Keratinocyte (primary cell): ENCODE data around the gene TFAP2B. TPM values are rescaled to one million over a fixed set of nuclear protein-coding genes. Genes with fewer than 3 reads are reported as not detected.

Source experiments
- DNase-seq: peaks from one replicate; pipeline ENCODE4 v3.0.0-alpha.2; 2011; ENCODE audit warnings: low read depth, missing footprints, low spot score
- FAIRE-seq: peaks from 2 replicates; lab custom pipeline; 2011; peaks lifted over from hg19 to GRCh38; lab: Jason Lieb, UNC
- H2AFZ ChIP-seq: 2 replicates; pipeline ENCODE4 v1.6.0; 2012; ENCODE audit warnings: low read length, control low read depth, inconsistent platforms; ENCODE audit not compliant: control insufficient read depth
- H3K27ac ChIP-seq: 2 replicates; pipeline ENCODE4 v1.5.1; 2011; ENCODE audit warnings: low read length; ENCODE audit not compliant: control insufficient read depth, insufficient read depth
- H3K27me3 ChIP-seq: 3 replicates; pipeline ENCODE4 v1.6.0; 2011; ENCODE audit warnings: low read length; ENCODE audit not compliant: control insufficient read depth, insufficient read depth; ENCODE audit errors: extremely low read depth
- H3K36me3 ChIP-seq, 2 experiments: 2 replicates in 1 of 2; 3 replicates in 1 of 2; pipeline ENCODE4 v1.5.1; 2011; ENCODE audit warnings: low read length in 2 of 2, mild to moderate bottlenecking in 1 of 2; ENCODE audit not compliant: control insufficient read depth in 2 of 2, insufficient read depth in 2 of 2; ENCODE audit errors: extremely low read depth in 1 of 2
- H3K4me1 ChIP-seq: 3 replicates; pipeline ENCODE4 v1.5.1; 2011; ENCODE audit warnings: low read length; ENCODE audit not compliant: control insufficient read depth, insufficient read depth; ENCODE audit errors: extremely low read depth
- H3K4me2 ChIP-seq: 3 replicates; pipeline ENCODE4 v1.6.0; 2011; ENCODE audit warnings: low read depth, low read length; ENCODE audit not compliant: control insufficient read depth, insufficient read depth; ENCODE audit errors: extremely low read depth
- H3K4me3 ChIP-seq, 3 experiments: fragments of 200-600 bp in 1 of 3; sonication (generic) in 1 of 3; 2 replicates in 2 of 3; 3 replicates in 1 of 3; pipeline ENCODE4 v1.5.1; 2011 to 2016; ENCODE audit warnings: low read length in 3 of 3, mild to moderate bottlenecking in 3 of 3, control low read depth in 2 of 3, inconsistent platforms in 1 of 3, low read depth in 1 of 3, mixed read lengths in 1 of 3, mixed run types in 1 of 3, moderate library complexity in 1 of 3; ENCODE audit not compliant: control insufficient read depth in 2 of 3, insufficient read depth in 2 of 3; ENCODE audit errors: extremely low read depth in 1 of 3
- H3K79me2 ChIP-seq: 2 replicates; pipeline ENCODE4 v1.6.0; 2012; ENCODE audit warnings: low read length; ENCODE audit not compliant: control insufficient read depth, insufficient read depth
- H3K9ac ChIP-seq: 3 replicates; pipeline ENCODE4 v1.6.0; 2011; ENCODE audit warnings: low read length; ENCODE audit not compliant: control insufficient read depth, insufficient read depth; ENCODE audit errors: extremely low read depth
- H3K9me1 ChIP-seq: 3 replicates; pipeline ENCODE4 v1.6.0; 2011; ENCODE audit warnings: low read length; ENCODE audit not compliant: control insufficient read depth, insufficient read depth; ENCODE audit errors: extremely low read depth
- H3K9me3 ChIP-seq: 2 replicates; pipeline ENCODE4 v1.5.1; 2012; ENCODE audit warnings: low read depth, low read length; ENCODE audit not compliant: control insufficient read depth
- H4K20me1 ChIP-seq: 3 replicates; pipeline ENCODE4 v1.6.0; 2011; ENCODE audit warnings: low read length; ENCODE audit not compliant: control insufficient read depth, insufficient read depth; ENCODE audit errors: extremely low read depth
- EZH2 ChIP-seq: IDR thresholded peaks from one replicate; pipeline ENCODE4 v1.6.1; 2012; ENCODE audit warnings: inconsistent platforms, mild to moderate bottlenecking, low read length, moderate library complexity
- dilution Hi-C: fragments of 300-500 bp; cut with MboI; formaldehyde crosslinking; loops from one replicate; pipeline ENCODE4 v1.7.0; 2020; ENCODE audit warnings: low sequenced_read_pairs; ENCODE audit not compliant: extremely low pct_ligation_motif_present
- polyA plus RNA-seq, 5 experiments: library from polyadenylated mRNA; depleted of rRNA in 3 of 5; stranded (reverse) in 3 of 5; stranded (forward) in 1 of 5; unstranded in 1 of 5; fragments of >200 nt; gene quantifications; 1 replicate in 1 of 5; 2 replicates in 3 of 5; 3 replicates in 1 of 5; pipeline versions ENCODE4 v1.2.1 to v1.2.3, GENCODE V29; 2011 to 2012; ENCODE audit warnings: missing spikeins in 2 of 5, low read depth in 1 of 5, low replicate concordance in 1 of 5
- TF ChIP-seq, protein P1 (sequence below), 3 experiments: IDR thresholded peaks in 1 of 3; conservative IDR thresholded peaks in 1 of 3; optimal IDR thresholded peaks in 1 of 3; 2 replicates in 2 of 3; 3 replicates in 1 of 3; pipeline versions ENCODE3 to v1.5.1; 2011; ENCODE audit warnings: low read length in 3 of 3, mild to moderate bottlenecking in 3 of 3, moderate library complexity in 2 of 3, control low read depth in 1 of 3, inconsistent platforms in 1 of 3; ENCODE audit not compliant: insufficient read depth in 2 of 3; ENCODE audit errors: extremely low read depth in 1 of 3

TFAP2B gene
- polyA plus RNA-seq, 1 donor (not counting 4 experiments of a cell fraction or from before 2014, with no cell fraction given), result 0.01 TPM

DNA sequence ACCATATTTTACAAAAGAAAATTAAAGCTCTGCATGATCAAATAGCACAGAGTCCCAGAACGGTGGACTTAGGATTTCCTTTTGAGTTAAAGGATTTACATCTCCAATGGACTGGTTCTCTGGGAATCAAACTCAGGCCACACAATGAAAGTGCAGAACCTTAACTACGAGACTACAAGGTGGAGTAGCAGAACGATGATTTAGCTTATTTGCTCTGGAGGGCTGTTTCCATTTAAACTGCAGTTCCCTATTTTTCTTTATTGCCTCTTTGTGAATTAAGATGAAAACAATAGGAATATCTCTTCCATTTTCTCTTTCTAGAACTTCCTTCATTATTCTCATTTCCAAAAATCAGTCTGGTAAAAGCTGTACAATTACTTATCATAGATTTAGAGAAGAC is 65.7 kb downstream of the TFAP2B start:
- dilution Hi-C loops, result no loop called here
- no peak overlapping the region for H2AFZ ChIP-seq
- no peak for FAIRE-seq

DNA sequence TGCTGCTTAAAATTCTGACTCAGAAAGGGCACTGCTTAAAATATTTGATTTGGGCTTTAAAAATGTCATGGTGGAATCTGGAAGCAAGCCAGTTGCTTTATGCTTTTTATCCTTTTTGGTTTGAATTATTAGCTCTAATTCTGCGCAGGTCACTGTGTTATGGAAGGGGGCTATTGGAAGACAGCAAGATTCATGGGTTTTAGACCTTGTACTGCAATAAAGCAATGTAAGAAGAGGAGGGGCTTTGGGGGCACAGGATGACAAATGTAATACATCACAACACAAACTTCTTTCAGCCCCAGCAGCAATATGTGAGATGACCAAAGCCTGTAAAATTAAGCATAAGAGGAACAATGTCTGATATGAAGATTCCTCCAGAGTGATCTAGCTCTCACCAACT is 68.4 kb downstream of the TFAP2B start:
- H3K4me3 ChIP-seq, result no peak overlapping the region
- FAIRE-seq (no peak), DNase-seq (no peak)
- TF ChIP-seq EZH2, result no peak
- TF ChIP-seq, protein P1, sequence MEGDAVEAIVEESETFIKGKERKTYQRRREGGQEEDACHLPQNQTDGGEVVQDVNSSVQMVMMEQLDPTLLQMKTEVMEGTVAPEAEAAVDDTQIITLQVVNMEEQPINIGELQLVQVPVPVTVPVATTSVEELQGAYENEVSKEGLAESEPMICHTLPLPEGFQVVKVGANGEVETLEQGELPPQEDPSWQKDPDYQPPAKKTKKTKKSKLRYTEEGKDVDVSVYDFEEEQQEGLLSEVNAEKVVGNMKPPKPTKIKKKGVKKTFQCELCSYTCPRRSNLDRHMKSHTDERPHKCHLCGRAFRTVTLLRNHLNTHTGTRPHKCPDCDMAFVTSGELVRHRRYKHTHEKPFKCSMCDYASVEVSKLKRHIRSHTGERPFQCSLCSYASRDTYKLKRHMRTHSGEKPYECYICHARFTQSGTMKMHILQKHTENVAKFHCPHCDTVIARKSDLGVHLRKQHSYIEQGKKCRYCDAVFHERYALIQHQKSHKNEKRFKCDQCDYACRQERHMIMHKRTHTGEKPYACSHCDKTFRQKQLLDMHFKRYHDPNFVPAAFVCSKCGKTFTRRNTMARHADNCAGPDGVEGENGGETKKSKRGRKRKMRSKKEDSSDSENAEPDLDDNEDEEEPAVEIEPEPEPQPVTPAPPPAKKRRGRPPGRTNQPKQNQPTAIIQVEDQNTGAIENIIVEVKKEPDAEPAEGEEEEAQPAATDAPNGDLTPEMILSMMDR (optimal IDR thresholded peaks at IDR 0.05 in 1 of 3, IDR thresholded peaks at IDR 0.05 in 1 of 3, conservative IDR thresholded peaks at IDR 0.05 in 1 of 3; ENCODE audit: extremely low read depth in 1 of 3, insufficient read depth in 2 of 3, low read length in 3 of 3), result no peak
- dilution Hi-C loops, result no loop called here
- H3K27ac ChIP-seq, result no peak overlapping the region
- no peaks in the 10 kb centered on the region for H3K27me3 ChIP-seq
- H3K9me3 ChIP-seq, result no peaks in the 10 kb centered on the region
- H3K4me2 ChIP-seq, result no peak overlapping the region
- no peaks in the 10 kb centered on the region for H3K4me1 ChIP-seq
- no peaks in the 10 kb centered on the region for H3K9me1 ChIP-seq
- no peaks in the 10 kb centered on the region for H3K36me3 ChIP-seq
- H4K20me1 ChIP-seq, result no peaks in the 10 kb centered on the region
- H3K79me2 ChIP-seq, result no peaks in the 10 kb centered on the region
- no peak overlapping the region for H3K9ac ChIP-seq
- no peak overlapping the region for H2AFZ ChIP-seq

More for the DNA sequence above, 65.7 kb downstream of the TFAP2B start:
- H3K36me3 ChIP-seq, result no peaks in the 10 kb centered on the region
- H3K27me3 ChIP-seq, result no peaks in the 10 kb centered on the region
- no peak overlapping the region for H3K9ac ChIP-seq
- H3K9me1 ChIP-seq, result no peaks in the 10 kb centered on the region
- no peaks in the 10 kb centered on the region for H3K79me2 ChIP-seq
- TF ChIP-seq, protein P1 (optimal IDR thresholded peaks at IDR 0.05 in 1 of 3, IDR thresholded peaks at IDR 0.05 in 1 of 3, conservative IDR thresholded peaks at IDR 0.05 in 1 of 3; ENCODE audit: extremely low read depth in 1 of 3, insufficient read depth in 2 of 3, low read length in 3 of 3), result no peak
- no peak for TF ChIP-seq EZH2
- DNase-seq, result no peak
- H3K4me1 ChIP-seq, result no peaks in the 10 kb centered on the region
- no peak overlapping the region for H3K27ac ChIP-seq
- H3K4me3 ChIP-seq, result no peak overlapping the region
- no peaks in the 10 kb centered on the region for H3K9me3 ChIP-seq
- H3K4me2 ChIP-seq, result no peak overlapping the region
- H4K20me1 ChIP-seq, result no peaks in the 10 kb centered on the region
